NCI-H2081 treated with DMSO at 0.1 percent for 48 hours (cell line): ENCODE data around the gene MOK.

Experiments
- DNase-seq: peaks from one replicate; lab custom pipeline; 2025; lab: John Stamatoyannopoulos, UW

MOK gene

DNA sequence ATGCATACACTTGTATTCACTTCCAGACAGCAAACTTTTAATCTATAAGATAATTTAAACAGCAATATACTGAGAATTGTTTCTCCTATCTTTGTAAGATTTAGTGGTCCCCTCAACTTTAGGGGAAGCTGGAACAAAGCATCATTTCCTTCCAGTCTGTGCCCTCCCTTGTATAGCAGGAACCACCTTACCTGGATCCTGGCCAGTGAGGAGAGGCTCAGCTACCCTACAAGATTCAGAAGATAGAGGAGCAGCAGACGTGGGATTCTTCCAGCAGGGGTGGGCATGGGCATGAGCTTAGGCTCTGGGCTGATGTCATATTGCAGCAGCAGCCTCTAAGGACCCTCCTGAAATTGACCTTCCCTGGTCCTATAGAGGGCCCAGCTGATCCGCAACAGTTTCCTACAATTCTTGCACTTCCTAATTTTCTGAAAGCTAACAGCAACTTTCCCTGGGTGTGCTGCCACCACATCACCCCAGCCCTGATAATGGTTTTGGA, 21.3 kb downstream of the MOK start:
- no peak for DNase-seq

DNA sequence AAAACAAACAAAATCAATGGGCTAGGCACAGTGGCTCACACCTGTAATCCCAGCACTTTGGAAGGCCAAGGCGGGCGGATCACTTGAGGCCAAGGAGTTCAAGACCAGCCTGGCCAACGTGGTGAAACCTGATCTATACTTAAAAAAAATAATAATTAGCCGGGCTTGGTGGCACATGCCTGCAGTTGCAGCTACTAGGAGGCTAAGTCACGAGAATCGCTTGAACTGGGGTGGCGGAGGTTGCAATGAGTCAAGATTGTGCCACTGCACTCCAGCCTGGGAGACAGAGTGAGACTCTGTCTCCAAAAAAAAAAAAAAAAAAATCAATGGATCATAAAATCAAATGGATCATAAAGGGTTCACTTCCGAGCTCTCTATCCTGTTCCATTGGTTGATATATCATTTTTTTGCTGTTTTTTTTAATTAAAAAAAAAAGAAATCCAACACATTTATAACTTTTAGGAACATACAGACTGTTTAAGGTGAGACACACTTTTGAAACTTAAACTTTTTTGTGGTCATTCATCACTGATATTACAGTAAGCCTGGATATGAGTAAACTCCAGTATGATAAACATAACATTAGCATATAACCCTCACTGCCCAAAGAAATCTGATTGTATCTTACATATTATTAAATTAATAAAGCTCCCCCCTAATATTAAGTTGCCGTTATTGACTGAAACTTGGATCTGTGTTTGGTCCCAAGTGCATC, 22.1 kb downstream of the MOK start:
- DNase-seq = no peak

DNA sequence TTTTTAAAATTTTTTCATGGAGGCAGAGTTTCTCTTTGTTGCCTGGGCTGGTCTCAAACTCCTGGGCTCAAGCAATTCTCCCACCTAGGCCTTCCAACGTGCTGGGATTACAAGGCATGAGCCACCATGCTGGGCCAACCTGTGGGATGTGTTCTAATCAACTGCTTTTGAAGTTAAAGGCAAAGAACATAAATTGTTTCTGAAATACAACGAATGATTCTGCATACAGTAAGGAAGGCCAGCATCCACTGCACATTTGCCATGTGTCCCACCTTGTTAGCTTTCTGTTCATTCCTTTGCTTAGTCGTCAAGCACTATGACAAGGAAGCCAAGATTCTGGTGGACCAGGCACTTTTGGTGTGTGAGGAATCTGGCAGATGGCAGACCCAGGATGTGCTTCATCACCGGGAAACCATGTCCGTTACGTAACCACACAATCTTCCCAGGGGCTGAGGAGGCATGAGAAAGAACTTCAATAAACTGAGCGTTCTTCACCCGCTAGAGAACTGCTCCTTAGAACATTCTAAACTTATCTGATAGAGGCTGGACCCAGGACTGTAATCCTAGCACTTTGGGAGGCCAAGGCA, 24.5 kb downstream of the MOK start:
- no peak for DNase-seq

DNA sequence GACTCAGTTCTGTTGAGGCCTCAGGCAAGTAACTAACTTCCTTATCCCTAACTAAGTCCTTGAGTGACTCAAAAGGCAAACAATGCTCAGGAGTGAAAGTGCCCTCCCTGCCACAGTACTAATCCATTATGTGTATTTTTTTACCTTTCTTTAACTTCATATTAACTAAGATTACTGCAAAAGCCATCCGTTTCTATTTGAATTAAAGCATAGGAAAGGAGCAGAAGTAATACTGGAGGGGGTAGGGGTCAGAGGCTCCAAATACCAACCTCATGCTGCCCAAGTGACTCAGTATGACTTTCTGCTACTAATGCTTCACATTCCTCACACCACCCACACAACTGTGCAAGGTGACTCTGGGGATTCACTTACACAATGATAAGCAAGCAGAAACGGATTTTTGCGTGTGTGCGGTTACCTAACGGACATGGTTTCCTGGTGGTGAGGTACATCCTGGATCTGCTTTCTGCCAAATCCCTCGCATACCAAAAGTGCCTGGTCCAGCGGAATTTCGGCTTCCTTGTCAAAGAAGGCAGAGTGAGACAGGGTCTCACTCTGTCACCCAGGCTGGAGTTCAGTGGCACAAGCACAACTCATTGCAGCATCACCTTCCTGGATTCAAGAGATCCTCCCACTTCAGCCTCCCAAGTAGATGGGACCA, 25.1 kb downstream of the MOK start:
- no peak for DNase-seq

DNA sequence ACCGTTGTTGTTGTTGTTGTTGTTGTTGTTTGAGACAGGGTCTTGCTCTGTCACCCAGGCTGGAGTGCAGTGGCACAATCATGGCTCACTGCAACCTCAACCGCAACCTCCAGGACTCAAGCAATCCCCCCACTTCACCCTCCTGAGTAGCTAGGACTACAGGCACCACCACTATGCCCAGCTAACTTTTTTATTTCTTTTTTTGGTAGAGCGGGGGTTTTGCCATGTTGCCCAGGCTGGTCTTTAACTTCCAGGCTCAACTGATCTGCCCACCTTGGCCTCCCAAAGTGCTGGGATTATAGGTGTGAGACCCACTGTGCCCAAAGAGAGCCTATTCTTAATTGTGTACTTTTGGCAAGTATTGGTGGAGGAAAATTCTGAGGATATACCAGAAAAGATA, 25.7 kb downstream of the MOK start:
- DNase-seq = no peak

DNA sequence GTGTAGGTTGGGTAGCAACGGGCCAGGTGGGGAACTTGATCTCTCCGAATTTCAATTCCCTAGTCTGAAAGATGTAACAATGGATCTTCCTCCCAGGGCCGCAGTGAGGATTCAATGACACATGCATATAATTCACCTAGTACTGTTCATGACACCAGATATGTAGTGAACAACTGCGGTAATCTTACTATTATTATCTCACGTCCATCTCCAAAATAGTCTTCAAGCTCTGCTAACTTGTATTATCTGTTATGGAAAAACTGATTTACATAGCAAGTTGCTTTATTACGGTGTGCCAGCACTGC, 26.4 kb downstream of the MOK start:
- no peak for DNase-seq

DNA sequence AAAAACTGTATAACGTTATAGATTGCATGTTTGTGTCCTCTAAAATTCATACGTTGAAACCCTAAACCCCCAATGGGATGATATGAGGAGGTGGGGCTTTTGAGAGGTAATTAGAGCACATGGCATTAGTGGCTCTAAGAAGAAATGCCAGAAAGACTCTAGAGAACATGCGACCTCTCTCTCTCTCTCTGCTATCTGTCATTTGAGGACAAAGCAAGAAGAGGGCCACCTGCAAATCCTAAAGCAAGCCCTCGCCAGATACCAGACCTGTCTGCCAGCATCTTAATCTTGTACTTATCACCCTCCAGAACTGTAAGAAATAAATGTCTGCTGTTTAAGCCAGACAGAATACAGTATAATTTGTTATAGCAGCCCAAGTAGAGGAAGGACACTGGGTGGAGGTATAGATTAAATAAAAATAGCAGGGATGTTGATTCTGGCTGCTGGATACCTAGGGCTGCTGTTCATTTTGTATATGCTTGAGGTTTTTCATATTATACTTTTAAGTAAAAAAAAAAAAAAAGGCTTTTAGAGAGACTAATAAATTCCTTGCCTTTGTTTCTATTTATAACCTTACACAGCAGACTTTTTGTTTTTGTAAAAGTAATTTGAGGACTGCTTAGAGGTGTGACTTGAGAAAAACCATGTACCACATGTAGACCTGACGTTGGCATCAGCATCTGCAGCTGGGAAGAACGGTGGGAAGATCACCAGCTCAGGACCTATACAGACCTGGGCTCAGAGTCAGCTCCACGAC, 26.9 kb downstream of the MOK start:
- DNase-seq = no peak

DNA sequence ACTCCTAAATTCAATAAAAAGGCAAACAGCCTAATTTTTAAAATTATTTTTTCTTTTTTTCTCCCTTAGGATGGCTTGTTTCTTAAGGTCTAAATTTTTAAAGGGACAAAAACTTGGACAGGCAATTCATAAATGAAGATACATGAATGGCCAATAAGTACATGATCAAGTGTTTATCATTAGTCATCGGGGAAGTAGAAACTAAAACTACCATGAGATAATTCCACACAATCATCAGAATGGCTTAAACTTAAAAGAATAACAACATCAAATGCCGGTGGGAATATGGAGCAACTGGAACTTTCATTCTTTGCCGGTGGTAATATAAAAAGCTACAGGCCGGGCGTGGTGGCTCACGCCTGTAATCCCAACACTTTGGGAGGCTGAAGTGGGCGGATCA, 29.1 kb downstream of the MOK start:
- no peak for DNase-seq

DNA sequence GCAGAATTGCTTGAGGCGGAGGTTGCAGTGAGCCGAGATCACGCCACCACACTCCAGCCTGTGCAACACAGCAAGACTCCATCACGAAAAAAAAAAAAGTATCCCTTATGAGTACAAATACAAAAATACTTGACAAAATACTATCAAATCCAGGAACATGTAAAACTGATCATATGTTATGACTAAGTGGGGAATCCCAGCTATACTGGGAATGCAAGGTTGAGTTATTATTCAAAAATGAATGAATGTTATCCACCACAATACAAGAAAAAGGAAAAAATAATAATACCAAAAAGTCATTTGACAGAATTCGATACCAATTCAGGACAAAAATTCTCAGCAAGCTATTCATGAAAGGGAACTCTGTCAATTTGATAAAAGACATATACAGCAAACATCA, 32.6 kb downstream of the MOK start:
- DNase-seq = no peak

DNA sequence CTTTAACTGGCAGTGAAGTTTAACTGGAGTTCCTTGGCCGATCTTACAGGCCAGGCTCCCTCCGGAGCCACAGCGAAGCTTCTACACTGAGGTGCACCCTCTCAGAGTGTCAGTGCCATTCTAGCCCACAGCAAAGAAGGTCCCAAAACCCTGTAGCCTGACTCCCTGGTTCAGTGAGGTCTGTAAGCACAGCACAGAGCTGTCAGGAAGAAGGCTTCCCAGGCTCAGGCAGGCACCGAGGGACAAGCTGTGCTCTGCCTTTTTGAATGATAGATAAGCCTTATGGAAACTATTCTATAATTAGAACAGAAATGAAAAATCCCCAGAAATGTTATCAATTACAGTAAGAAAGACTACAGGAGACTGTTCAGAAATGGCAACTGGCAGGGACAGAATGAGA, 40.2 kb downstream of the MOK start:
- DNase-seq = no peak

DNA sequence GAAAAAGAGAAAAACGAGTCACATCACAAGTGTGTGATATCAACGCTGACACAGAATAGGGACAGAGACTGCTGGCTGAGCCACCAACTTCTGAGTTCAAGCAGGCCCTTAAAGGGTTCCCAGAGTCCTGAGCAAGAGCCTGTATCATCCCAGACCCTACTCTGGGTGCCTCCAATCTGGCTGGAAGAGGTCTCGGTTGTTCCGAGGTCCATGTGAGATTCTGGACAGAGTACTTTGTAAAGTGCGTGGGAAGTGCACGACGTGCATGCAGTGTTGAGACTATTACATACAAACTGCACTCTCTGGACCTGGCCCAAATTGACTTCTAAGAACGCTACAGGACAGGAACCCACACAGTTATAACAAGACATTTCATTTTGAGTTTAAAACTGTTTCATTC, 40.6 kb downstream of the MOK start:
- no peak for DNase-seq

DNA sequence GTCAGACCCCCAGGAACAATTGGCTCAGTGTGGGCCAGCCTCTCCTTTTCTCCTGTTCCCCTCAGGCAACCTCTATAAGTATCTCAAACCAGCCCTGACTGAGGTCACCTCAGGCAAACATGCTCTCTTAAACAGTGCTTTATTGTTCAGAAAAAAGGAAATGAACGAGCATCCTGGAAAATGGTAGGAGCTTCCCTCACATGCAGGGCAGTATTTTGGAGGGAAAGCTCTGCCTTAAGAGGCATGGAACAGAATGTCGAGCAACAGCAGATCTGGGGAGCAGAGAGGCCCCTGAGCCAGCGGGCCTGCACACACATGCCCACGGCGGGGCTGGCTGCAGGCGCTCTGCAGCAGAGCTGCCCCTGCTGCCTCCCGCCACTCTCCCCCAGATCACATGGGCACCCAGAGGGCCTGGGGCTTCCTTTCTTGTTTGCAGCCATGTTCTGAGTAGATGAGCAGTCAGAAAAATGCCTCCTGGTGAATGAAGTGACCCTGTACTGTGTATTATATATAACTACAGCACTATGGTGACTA, 42.0 kb downstream of the MOK start:
- DNase-seq = no peak

DNA sequence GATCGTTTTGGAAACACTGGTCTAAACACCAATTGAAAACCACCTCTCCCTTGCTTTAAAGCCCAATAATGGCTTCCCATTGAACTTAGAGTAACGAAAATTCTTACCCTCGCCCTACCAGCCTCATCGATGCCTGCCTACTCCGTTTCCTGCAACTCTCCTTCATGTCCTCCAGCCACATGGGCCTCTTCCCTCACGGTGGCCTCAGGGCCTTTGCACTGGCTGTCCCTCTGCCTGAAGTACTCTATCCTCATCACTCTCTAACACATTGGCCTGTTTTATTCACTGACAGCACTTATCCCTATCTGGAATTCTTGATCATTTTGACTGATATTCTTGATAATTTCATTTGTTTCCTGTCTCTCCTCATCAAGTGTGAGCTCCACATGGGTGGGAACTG, 46.8 kb downstream of the MOK start:
- DNase-seq = no peak

DNA sequence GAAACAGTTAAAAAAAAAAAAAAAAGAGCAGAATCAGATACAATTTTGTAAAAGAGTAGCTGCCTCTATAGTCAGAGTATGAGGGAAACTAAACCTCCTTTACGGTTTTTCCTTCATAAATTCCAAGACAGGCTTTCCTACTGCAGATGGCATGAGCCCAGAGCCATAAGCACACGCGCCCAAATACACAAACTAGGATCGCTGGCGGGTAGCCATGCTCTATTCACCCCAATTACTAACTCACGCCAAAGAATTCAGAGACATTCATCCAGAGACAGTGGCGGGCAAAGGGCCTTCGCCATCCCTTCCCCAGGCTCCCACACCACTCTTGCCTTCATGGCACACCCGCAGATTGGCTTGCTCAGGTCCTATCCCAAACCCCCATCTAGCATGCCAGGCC, 48.2 kb downstream of the MOK start:
- no peak for DNase-seq

DNA sequence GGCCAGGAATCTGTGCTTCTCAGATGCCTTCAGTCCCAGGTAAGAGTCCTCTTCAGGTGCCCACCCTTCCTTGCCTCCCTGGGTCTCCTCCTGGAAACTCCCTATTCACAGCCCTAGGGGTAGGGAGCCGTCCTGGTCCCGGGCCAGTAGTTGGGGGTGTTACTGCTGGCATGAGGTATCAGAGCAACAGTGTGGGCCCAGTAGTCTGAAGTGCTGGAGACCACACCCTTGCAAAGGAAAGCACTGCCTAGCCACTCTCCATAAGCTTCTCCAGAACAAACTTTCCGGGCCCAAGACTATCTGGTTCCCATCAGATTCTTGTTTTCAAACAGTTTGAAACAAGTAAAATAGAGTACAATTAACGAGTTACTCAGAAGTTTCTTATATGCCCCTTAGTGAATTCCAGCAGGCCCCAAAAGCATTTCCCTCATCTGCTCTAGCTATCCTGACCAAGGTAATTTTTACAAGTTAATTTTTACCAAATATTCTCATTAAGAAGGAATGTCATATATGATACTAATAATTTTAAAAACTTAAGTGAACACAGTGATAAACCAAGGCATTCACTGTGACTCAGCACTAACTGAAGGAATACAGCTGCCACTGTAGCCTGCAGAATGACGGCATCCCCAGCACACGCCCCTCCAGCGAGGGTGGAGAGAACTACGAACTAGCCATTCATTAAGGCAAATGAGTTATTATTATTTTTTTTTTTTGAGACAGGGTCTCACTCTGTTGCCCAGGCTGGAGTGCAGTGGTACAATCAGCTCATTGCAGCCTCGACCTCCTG, 49.4 kb downstream of the MOK start:
- no peak for DNase-seq

DNA sequence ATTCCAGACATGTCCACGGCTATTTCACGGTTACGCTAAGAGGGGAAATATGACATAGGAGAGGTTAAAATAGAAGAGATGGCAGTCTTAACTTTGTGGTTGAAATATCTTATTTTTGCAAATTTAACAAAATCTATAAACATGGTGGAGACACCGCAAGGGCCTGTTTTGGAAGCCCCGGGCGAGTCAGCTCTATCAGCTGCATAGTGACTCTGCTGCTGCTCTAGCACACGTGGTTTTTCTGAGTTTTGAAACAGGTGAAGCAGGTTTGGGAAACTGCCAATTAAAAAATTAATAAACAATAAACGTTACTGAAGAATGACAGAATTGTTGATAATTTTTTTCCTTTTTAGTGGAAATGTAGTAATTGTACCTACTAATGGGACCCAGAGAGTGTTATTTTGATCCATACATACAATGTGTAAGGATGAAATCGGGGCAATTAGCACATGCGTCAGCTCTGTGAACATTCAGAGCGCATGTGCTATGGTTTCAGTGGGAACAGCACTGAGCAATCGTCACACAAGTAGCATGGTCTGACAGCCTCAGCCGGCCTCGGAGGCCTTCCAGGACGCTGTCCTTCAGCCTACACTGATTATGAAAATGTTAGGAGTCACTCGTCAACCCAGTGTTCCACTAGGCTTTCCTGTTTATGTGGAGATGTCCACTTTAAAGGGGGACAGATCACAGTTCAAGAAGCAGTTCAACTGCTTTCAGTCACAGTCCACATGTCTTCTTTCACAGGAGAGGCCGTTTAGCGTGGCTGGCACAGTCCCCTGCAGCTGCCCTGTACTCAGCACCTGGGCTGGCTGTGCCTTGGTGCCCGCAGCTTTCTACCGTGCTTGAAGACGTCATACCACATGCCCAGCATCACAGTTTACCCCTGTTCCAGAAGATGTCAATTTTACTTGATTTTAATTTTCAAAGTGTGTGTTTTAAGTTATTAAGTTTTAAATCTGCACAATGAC, 51.8 kb downstream of the MOK start:
- DNase-seq = no peak

DNA sequence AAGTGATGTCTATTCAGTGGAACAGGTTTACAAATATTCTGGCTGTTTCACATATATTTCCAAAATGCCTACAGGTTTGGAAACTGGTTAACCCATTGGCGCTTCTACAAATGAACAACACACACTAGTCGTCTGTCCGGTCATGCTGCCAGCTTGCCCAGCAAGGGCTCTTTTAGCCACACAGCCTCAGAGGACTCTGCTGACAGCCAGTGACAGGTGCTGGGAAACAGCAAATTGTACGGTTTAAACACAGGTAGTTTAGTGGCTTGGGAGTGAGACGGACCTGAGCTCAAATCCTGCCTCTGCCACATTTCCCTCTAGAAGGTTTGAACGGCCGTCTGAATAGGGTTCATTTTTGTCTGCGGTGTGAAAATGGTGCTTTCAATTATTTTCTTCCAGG, 53.8 kb downstream of the MOK start:
- DNase-seq = no peak

DNA sequence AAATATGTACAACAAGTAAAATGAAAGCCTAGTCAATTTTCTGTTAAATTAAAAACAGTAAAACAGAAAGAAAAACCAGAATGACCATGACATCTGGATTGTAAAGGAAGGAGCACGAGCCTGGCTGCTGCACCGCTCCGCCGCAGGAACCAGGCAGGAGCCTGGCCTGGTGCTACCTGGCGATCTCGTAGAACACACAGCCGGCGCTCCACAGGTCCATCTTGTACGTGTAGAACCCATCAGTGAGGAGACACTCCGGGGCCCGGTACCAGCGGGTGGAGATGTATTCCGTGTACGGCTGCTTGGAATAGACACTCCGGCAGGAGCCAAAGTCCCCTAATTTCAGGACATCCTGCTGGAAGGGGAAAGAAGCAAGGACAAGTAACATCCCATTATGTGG, 54.3 kb downstream of the MOK start:
- DNase-seq = no peak

DNA sequence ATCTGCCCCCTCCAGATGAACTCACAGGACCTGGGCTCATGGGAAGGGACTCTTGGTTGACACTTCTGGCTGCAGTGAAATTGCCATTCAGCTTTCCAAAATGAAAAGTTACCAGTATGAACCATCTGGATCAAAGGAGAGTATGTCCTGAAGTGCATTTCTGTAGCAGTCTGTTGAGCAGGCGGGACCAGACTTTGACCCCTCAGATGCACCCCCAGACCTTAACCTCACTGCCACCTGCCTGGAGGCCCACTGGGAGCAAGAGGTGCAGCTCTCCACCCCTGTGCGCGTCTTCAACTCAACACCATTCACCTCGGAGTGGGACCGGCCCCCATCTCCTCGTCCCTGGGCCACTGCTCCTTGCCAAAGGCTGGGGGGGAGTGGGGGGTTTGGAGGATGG, 55.0 kb downstream of the MOK start:
- no peak for DNase-seq

DNA sequence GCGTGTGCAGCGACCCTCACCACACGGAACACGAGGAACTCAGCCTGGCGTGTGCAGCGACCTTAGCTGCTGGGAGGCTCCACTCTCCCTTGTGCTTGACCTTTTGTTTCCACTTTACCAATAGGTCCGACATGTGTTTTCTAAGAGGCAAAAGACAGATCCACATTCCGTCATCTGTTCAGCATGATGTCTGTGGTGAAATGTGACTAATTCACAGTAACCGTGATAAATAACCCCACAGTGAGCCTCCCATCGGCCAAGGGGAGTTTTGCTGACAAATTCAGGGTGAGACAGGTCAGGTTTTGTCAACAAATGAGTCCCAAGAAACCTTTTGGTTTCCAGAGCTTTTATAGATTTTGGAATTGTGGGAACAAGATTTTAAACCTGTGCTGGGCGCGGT, 55.9 kb downstream of the MOK start:
- no peak for DNase-seq

DNA sequence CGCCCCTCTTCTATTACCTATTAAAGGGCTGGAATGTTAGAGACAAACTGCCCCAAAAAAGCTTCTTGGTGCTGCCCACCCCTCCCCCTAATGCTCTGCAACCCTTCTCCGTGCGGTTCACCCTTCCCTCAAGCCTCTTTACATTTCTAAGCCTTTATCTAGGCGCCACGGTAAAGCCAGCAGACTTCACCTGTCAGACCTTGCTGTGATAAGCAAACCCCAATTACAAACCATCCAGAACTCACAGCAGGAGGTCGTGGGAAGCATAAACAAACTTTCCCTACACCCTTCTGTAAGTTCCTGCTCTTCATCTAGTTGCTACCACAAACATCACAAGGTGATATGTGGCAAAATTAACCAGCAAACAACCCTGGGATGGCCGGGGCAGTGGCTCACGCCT, 56.8 kb downstream of the MOK start:
- no peak for DNase-seq
